ENCODE measurements around the gene UROD. TPM values are rescaled to one million over a fixed set of nuclear protein-coding genes. Genes with fewer than 3 reads are reported as not detected.
"Not testable (repeated sequence)": the region's sequence is repeated elsewhere in the genome, so short reads cannot be mapped to it uniquely, and the experiment has no call there.

Gene UROD
- total RNA-seq, 2 experiments from 2014 or later = 68.5 to 72.7 TPM

DNA sequence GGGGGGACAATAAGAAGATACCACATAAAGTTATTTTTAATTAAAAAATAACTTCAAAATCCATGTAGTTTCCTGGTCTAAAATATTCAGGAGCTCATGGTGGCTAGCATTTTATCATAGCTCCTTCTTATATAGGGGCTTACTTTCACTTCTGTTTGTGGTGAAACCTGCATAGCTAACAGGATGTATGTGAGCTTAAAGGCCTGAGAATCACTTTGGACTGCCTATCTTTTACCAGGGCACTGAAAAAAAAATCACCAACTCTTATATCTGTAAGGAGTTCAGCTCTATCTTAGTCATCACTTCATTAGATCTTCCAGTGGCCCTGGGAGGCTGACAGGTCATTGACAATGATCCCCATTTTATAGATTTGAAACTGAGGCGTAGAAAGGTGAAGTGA lies 21.3 kb downstream of the UROD start:
- CTCF ChIA-PET = interaction anchor here (0.6 to 4.9 kb wide), 4 partner anchors 12 to 270 kb away, joined by 3 to 21 read pairs (median 4); no protein-coding TSS in a partner anchor
- Mint-ChIP-seq H3K36me3 (no peaks in the 10 kb centered on the region), H3K27ac (no peak overlapping the region)

DNA sequence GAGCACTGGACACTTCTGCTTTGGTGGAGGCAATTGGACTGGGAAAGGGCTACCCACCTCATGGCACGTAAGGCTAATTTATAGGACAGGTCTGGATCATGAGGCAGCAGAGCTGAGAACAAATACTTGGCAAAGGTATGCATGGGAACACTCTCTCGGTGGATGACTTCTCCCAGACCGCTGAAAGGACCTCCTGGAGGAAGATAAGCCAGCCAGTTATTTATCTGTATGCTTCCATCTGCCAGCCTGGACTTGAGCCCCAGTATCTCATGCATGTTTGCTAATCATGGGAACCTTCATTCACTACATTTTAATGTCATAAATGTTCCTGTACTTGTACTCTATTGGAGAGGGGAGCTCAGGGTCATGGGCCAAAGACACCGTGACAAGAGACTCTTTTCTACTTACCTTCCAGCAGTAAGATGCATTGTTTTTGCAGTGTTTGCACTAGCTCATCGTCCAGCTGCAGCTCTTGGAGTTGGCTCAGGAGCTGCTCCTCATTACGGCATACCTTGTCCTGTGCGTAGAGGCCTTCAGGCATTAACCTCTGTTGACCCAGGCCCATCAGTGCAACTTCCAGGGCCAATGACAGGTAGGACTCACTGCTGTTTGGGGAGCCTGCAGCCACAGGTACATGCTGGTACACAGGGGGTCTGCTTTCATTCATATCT lies 23.7 kb downstream of the UROD start:
- Mint-ChIP-seq H3K27ac (no peak overlapping the region), H3K36me3 (no peaks in the 10 kb centered on the region), H3K4me1 (peaks cover 13% of the 10 kb centered on the region), H3K4me3 (no peak overlapping the region), H3K9me3 (ENCODE audit: low read depth) (no peaks in the 10 kb centered on the region), H3K27me3 (no peaks in the 10 kb centered on the region)
- ATAC-seq (no peak), DNase-seq (no peak)
- CTCF ChIA-PET = interaction anchor here (4.9 kb wide), 1 partner anchor 18 kb away, joined by 21 read pairs; no protein-coding TSS in a partner anchor

More for the DNA sequence above, 21.3 kb downstream of the UROD start:
- H3K27me3 Mint-ChIP-seq = no peaks in the 10 kb centered on the region
- H3K4me1 Mint-ChIP-seq = peaks cover 13% of the 10 kb centered on the region
- H3K4me3 Mint-ChIP-seq = no peak overlapping the region
- no peak for DNase-seq
- no peaks in the 10 kb centered on the region for H3K9me3 Mint-ChIP-seq (ENCODE audit: low read depth)
- peak; percentile 67 for ATAC-seq

DNA sequence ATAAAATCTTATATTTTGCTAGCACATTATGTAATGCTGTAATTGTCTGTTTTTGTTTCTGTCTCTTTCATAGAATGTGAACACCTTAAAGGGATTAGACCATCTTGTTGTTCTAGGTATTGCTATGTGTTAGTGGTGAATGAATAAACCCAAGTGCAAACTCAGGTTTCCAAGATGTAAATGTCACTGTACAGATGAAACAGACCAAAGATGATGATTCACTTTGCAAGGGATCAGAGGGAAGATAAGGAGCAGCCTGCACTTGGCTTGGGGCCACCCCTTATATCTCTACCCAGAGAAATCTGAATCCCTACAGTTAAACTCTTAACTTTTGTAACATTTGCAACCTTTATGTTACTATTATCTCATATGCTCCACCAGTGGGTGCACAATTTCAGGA lies 25.4 kb downstream of the UROD start:
- Mint-ChIP-seq H3K4me3 (no peak overlapping the region), H3K27me3 (no peaks in the 10 kb centered on the region), H3K4me1 (peaks cover 13% of the 10 kb centered on the region), H3K36me3 (no peaks in the 10 kb centered on the region), H3K27ac (no peak overlapping the region), H3K9me3 (ENCODE audit: low read depth) (no peaks in the 10 kb centered on the region)
- peak; percentile 63 for ATAC-seq
- DNase-seq = no peak
- CTCF ChIA-PET = no interaction called here

DNA sequence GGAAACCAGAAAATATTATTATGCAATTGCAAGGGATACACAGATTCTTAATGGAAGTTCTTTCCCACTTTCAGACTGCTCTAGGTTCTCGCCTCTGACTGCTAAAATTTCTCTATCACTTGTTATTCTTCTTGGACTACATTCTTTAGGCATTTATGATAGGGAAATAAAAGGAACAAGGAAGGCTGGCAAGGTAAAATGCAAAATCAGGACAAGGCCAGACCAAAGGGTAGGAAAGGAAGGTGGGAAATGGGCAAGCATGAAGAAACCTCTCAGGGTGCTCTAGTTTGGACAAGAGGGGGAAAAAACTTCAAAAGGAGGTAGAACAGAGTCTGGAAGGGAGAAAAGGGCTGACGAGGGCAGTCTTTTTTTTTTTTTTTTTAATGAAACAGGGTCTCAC lies 26.2 kb downstream of the UROD start:
- Mint-ChIP-seq H3K4me3 (no peak overlapping the region), H3K9me3 (ENCODE audit: low read depth) (no peaks in the 10 kb centered on the region), H3K27ac (no peak overlapping the region), H3K27me3 (no peaks in the 10 kb centered on the region), H3K4me1 (peaks cover 10% of the 10 kb centered on the region), H3K36me3 (no peaks in the 10 kb centered on the region)
- no peak for DNase-seq
- ATAC-seq = no peak
- CTCF ChIA-PET = no interaction called here

DNA sequence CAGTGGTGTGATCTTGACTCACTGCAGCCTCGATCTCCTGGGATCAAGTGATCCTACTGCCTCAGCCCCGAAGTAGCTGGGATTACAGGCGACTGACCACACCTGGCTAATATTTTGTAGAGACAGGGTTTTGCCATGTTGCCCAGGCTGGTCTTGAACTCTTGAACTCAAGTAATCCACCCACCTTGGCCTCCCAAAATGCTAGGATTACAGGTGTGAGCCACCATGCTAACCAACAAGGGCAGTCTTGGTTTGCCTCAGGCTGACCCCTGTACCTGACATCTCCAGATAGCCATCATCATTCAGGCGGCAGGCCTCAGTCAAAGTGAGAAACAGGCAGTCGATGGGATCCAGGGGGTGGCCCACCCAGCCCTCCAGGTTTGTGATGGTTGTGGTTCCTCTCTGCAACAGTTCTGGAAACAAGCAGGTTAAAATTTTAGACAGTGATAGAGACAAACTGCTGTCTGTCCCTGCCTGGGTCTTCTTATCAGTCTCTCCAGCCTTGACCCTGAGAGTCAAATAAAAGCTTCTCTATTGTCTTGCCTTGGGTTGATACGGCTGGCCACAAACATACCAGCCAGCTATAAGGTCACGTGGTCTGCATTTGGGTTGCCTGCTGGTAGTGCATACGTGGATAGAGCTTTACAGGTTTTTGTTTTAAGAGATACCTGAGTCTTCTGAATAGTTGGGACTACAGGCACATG lies 26.8 kb downstream of the UROD start:
- no peak overlapping the region for H3K27ac Mint-ChIP-seq
- ATAC-seq (no peak), DNase-seq (no peak)
- H3K4me3 Mint-ChIP-seq = no peak overlapping the region
- CTCF ChIA-PET = interaction anchor here (1.4 kb wide), 1 partner anchor 454 kb away, joined by 3 read pairs; no protein-coding TSS in a partner anchor
- peaks cover 6% of the 10 kb centered on the region for H3K4me1 Mint-ChIP-seq
- no peaks in the 10 kb centered on the region for H3K9me3 Mint-ChIP-seq (ENCODE audit: low read depth)
- H3K27me3 Mint-ChIP-seq = no peaks in the 10 kb centered on the region
- no peaks in the 10 kb centered on the region for H3K36me3 Mint-ChIP-seq

DNA sequence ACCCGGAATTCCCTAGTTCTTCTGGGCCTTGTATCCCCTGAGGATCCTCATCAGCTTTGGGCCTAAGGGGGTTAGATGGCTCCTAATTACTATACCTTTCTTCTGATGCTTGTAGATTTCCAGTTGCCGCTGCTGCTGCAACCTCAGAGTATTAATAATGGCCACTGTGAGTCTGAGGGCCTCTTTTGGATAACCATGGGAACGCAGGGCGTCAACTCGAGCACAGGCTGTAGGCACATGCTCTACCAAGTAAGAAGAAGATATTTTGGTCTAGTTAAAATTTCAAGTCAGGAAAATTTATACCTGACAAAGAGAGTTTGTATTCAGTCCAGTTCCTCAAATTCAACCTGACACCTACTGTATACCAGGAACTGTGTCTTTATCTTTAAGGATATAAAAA lies 28.2 kb downstream of the UROD start:
- Mint-ChIP-seq H3K36me3 (no peaks in the 10 kb centered on the region), H3K4me1 (peaks cover 6% of the 10 kb centered on the region), H3K27ac (no peak overlapping the region), H3K9me3 (ENCODE audit: low read depth) (no peaks in the 10 kb centered on the region), H3K27me3 (no peaks in the 10 kb centered on the region), H3K4me3 (no peak overlapping the region)
- DNase-seq (no peak), ATAC-seq (no peak)
- CTCF ChIA-PET = interaction anchor here (1.4 kb wide), 1 partner anchor 453 kb away, joined by 3 read pairs; no protein-coding TSS in a partner anchor

DNA sequence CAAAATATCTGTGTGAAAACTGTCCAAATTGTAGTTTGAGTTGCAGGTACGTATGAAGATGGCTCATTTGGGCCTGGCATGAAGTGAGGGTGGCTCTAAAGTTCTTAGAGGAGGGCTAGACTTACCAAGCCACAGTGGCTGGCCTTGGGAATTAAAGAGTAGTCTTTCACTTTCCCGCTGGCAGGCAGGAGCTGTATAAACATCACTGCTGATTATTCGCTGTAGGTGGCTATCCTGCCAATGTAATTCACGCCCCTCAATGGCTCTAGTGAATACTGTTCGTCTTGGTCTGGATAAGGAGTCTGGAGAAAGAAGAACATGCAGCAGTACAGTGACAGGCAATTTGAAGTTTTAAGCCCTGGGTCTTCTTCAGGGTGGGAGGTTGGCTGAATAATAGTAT lies 31.0 kb downstream of the UROD start:
- CTCF ChIA-PET = interaction anchor here (1.2 kb wide), 1 partner anchor 257 kb away, joined by 3 read pairs; no protein-coding TSS in a partner anchor
- DNase-seq (no peak), ATAC-seq (no peak)
- Mint-ChIP-seq H3K4me3 (no peak overlapping the region), H3K27ac (no peak overlapping the region), H3K4me1 (no peaks in the 10 kb centered on the region), H3K36me3 (no peaks in the 10 kb centered on the region), H3K27me3 (no peaks in the 10 kb centered on the region), H3K9me3 (ENCODE audit: low read depth) (no peaks in the 10 kb centered on the region)

DNA sequence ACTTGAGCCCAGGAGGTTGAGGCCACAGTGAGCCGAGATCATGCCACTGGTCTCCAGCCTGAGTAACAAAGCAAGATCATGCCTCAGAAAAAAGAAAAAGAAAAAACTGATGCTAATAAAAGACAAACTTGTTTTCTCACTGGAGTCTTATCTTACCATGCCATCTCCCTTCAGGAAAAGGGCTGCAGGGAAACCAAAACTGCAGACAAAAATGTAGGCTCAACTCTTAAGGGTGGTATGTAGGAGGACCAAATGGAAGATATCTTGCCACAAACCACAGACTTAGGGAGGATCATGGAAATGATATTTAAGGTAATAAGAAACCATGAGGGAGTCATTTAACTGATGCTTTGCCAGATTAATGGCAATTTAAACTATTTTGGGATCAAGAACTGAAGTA lies 32.9 kb downstream of the UROD start:
- Mint-ChIP-seq H3K36me3 (no peaks in the 10 kb centered on the region), H3K27ac (no peak overlapping the region), H3K4me1 (no peaks in the 10 kb centered on the region), H3K4me3 (no peak overlapping the region), H3K9me3 (ENCODE audit: low read depth) (no peaks in the 10 kb centered on the region), H3K27me3 (no peaks in the 10 kb centered on the region)
- DNase-seq (no peak), ATAC-seq (no peak)
- CTCF ChIA-PET = no interaction called here

DNA sequence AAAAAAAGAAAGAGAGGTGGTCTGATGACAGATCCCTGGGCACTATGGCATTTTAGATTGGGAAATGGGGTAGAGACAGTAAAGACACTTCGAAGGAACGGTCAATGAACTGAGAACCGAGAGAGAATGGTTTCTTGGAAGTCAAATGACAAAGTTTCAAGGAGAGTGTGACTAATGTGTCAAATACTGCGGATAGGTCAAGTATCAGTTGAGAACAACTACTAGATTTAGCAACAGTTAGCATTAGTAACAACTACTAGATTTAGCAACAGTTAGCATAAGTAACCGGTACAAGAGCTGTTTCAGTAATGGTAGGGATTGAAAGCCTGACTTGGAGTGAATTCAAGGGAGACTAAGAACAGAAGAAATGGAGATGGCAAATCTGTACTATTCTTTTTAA lies 35.0 kb downstream of the UROD start:
- no peaks in the 10 kb centered on the region for H3K9me3 Mint-ChIP-seq (ENCODE audit: low read depth)
- CTCF ChIA-PET = no interaction called here
- H3K4me1 Mint-ChIP-seq = peaks cover 14% of the 10 kb centered on the region
- no peaks in the 10 kb centered on the region for H3K36me3 Mint-ChIP-seq
- no peaks in the 10 kb centered on the region for H3K27me3 Mint-ChIP-seq
- no peak for ATAC-seq
- no peak overlapping the region for H3K4me3 Mint-ChIP-seq
- DNase-seq = no peak
- H3K27ac Mint-ChIP-seq = no peak overlapping the region

DNA sequence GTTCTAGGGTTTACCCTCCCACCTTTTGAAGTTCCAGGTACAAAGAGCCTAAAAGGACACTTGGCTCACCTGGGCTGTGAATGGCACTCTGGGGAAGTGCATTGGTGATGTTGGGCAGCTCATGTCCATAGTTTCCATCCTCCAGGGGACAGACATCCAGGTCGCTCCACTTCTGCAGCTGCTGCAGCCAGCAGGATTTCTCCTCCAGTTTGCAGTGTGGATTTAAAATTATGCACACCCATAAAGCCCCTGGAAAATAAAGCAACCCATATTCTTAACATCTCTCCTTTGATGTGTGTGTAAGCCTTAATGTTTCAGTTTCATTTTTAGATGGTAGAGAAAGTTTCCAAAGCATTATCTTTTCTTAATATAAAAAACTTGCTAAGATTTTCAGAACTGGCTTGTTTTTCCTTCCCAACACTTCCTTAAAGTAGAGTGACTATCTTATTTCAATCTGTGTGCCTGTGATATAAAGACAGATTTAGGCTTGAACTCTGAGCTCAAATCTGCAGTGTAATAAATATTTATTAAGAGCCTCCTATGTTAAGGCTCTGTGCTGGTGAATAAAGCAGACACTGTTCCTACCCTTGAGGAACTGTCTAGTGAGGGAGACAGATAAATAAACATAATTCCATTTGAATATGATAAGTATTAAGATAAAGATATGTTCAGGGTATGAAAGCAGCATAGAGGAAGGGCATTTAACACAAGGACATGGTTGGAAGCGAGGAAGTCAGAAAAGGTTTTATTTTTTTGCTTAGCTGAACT lies 39.1 kb downstream of the UROD start:
- Mint-ChIP-seq H3K4me3 (peak overlapping the region; percentile 64), H3K4me1 (peaks cover 14% of the 10 kb centered on the region), H3K36me3 (no peaks in the 10 kb centered on the region), H3K27me3 (no peaks in the 10 kb centered on the region), H3K9me3 (ENCODE audit: low read depth) (no peaks in the 10 kb centered on the region), H3K27ac (peak overlapping the region; percentile 61)
- CTCF ChIA-PET = interaction anchor here (0.8 to 2.3 kb wide), 4 partner anchors 9 to 39 kb away, joined by 3 to 4 read pairs (median 3); partner anchors contain the start of gene UROD
- ATAC-seq (peak; percentile 72), DNase-seq (no peak)

DNA sequence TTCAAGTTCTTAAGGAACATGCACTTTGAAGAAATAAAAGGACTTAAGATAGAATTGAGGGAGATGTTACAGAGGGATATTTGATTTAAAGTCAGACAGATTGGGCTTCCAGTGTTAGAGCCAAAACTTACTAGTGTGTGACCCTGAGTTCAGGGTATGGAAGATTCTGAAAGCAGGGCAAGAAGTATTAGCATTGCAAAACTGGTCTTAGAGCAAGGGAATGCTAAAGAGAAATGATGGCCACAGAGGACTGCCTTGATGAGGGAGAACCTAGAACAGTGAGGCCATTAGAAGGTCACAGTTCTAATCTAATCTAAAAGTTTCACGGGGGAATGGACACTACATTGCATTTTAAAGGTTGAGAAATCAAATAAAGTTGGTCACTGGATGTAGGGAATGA lies 45.5 kb downstream of the UROD start:
- Mint-ChIP-seq H3K4me3 (no peak overlapping the region), H3K36me3 (no peaks in the 10 kb centered on the region), H3K4me1 (no peaks in the 10 kb centered on the region), H3K27me3 (no peaks in the 10 kb centered on the region), H3K9me3 (ENCODE audit: low read depth) (no peaks in the 10 kb centered on the region), H3K27ac (no peak overlapping the region)
- DNase-seq (no peak), ATAC-seq (no peak)
- CTCF ChIA-PET = no interaction called here

DNA sequence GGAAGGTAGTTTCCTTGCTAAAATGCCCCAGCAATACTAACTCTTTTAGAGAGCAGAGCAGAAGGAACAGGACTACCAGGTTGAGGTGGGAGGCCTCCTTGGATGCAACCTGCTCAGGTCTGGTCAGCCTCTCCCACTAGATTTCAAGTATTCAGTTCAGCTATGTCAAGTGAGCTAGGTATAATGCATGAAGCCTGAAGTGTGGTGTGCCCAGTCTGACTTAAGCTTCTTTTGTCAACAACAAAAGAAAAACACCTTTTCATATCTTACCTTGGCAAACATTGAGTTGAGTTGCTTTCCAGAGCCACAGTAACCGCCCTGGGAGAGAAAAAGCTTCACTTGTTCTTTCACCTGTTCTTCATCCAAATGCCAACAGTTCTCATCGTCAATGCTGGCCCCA lies 47.8 kb downstream of the UROD start:
- DNase-seq = no peak
- no peak overlapping the region for H3K27ac Mint-ChIP-seq
- H3K36me3 Mint-ChIP-seq = no peaks in the 10 kb centered on the region
- H3K4me1 Mint-ChIP-seq = peaks cover 5% of the 10 kb centered on the region
- H3K4me3 Mint-ChIP-seq = no peak overlapping the region
- no peak for ATAC-seq
- H3K9me3 Mint-ChIP-seq (ENCODE audit: low read depth) = no peaks in the 10 kb centered on the region
- H3K27me3 Mint-ChIP-seq = no peaks in the 10 kb centered on the region
- CTCF ChIA-PET = no interaction called here

DNA sequence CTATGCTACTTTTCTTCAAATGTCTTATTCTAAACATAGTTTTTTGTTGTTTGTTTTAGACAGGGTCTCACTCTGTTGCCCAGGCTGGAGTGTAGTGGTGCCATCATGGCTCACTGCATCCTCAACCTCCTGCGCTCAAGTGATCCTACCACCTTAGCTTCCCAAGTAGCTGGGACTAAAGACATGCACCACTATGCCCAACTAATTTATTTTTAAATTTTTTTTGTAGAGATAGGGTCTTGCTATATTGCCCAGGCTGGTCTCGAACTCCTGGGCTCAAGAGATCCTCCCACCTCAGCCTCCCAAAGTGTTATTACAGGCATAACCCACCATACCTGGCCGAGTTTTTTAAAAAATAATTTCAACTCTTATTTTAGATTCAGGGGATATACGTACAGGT lies 50.4 kb downstream of the UROD start:
- CTCF ChIA-PET; H3K4me3 Mint-ChIP-seq; H3K36me3 Mint-ChIP-seq; H3K27ac Mint-ChIP-seq; H3K27me3 Mint-ChIP-seq; ATAC-seq; DNase-seq; H3K9me3 Mint-ChIP-seq (ENCODE audit: low read depth); H3K4me1 Mint-ChIP-seq: not testable (repeated sequence)
